GM12892 (cell line): ENCODE measurements around the gene GNAI1.

ENCODE experiments used
- POLR2A ChIP-seq: IDR thresholded peaks from 2 replicates; pipeline ENCODE4 v1.6.1; 2011; ENCODE audit warnings: low read depth, low read length, control low read depth
- POLR2AphosphoS5 ChIP-seq: IDR thresholded peaks from 2 replicates; pipeline ENCODE4 v1.6.1; 2011; ENCODE audit warnings: low read depth, low read length, control low read depth

DNA sequence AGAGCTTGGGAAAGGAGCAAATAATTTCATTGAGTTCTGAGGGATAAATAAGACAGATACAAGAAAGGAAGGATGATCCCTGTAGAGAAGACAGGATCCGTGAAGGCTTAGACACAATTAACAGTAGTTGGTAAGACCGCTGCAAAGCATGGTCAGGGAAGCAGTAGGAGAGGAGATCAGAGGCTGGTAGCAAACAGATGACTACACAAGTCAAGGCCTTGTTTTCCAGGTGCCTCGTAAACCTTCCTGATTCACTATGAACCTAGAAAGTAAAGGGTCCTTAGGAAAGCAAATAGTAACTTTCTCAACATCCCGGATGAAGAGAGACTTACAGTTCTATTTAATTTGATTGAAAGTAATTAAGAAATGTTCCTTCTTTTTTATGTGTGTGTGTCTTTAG lies 118.6 kb downstream of the GNAI1 start:
- TF ChIP-seq POLR2A (no peak), POLR2AphosphoS5 (no peak)
